Adrenal gland (tissue), 5 donors: ENCODE results near the gene ATR.

Experiments used
- POLR2A ChIP-seq, 2 donors: fragments of 450-650 bp; IDR thresholded peaks; one replicate each; pipeline ENCODE4 v1.6.1; 2017; ENCODE audit warnings: antibody characterized with exemption in 2 of 2, mild to moderate bottlenecking in 2 of 2, moderate library complexity in 1 of 2
- TF ChIP-seq, protein P1 (sequence below), 6 experiments: fragments of 450-650 bp in 4 of 6; fragments of 200-600 bp in 2 of 6; sonication (generic) in 1 of 6; IDR thresholded peaks; 1 replicate in 5 of 6; 2 replicates in 1 of 6; pipeline versions ENCODE4 v1.5.1 to v1.8.0; 2016 to 2021; ENCODE audit warnings: antibody characterized with exemption in 6 of 6, mild to moderate bottlenecking in 2 of 6, moderate library complexity in 1 of 6
- donor health status: DM: no; HTN: no; CAD: no.

DNA sequence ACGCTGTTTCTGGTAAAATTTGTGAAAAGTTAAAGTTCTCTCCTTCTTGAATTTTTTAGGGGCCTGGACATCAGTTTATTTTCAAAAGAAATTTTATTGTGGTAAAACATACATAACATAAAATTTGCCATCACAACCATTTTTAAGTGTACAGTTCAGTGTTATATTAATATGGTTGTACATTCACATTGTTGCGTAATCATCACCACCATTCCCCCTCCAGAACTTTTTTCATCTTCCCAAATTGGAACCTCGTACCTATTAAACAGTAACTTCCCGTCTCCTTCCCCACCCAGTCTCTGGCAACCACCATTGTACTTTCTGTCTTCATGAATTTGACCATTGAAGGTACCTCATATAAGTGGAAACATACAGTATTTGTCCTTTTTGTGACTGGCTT is 107.7 kb downstream of the ATR start:
- TF ChIP-seq, protein P1, sequence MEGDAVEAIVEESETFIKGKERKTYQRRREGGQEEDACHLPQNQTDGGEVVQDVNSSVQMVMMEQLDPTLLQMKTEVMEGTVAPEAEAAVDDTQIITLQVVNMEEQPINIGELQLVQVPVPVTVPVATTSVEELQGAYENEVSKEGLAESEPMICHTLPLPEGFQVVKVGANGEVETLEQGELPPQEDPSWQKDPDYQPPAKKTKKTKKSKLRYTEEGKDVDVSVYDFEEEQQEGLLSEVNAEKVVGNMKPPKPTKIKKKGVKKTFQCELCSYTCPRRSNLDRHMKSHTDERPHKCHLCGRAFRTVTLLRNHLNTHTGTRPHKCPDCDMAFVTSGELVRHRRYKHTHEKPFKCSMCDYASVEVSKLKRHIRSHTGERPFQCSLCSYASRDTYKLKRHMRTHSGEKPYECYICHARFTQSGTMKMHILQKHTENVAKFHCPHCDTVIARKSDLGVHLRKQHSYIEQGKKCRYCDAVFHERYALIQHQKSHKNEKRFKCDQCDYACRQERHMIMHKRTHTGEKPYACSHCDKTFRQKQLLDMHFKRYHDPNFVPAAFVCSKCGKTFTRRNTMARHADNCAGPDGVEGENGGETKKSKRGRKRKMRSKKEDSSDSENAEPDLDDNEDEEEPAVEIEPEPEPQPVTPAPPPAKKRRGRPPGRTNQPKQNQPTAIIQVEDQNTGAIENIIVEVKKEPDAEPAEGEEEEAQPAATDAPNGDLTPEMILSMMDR (IDR thresholded peaks at IDR 0.05), result no peak
- TF ChIP-seq POLR2A (IDR thresholded peaks at IDR 0.05), result no peak
